H9 (cell line): ENCODE results near the gene PRR35. TPM values are rescaled to one million over a fixed set of nuclear protein-coding genes. Genes with fewer than 3 reads are reported as not detected.

Experiments used
- DNase-seq: peaks from one replicate; pipeline ENCODE4 v3.0.0-alpha.2; 2017
- H2AFZ ChIP-seq: one replicate; pipeline ENCODE4 v1.6.1; 2013; ENCODE audit warnings: mild to moderate bottlenecking, low read length, control low read depth, moderate library complexity
- H2AK5ac ChIP-seq: 2 replicates; pipeline ENCODE4 v1.6.1; 2013; ENCODE audit warnings: low read length, control low read depth, mixed read lengths; ENCODE audit not compliant: insufficient read length
- H2BK120ac ChIP-seq: one replicate; pipeline ENCODE4 v1.6.1; 2013; ENCODE audit warnings: low read depth, mild to moderate bottlenecking, low read length, control low read depth, inconsistent platforms; ENCODE audit not compliant: poor library complexity, severe bottlenecking
- H2BK12ac ChIP-seq: 2 replicates; pipeline ENCODE4 v1.6.1; 2013; ENCODE audit warnings: low read length, control low read depth, mixed read lengths, low read depth; ENCODE audit not compliant: insufficient read length
- H2BK15ac ChIP-seq: 2 replicates; pipeline ENCODE4 v1.6.1; 2013; ENCODE audit warnings: low read depth, low read length, control low read depth
- H2BK20ac ChIP-seq: one replicate; pipeline ENCODE4 v1.6.1; 2013; ENCODE audit warnings: low read depth, mild to moderate bottlenecking, low read length, control low read depth, inconsistent platforms; ENCODE audit not compliant: poor library complexity, severe bottlenecking
- H2BK5ac ChIP-seq: 2 replicates; pipeline ENCODE4 v1.6.1; 2013; ENCODE audit warnings: low read length, control low read depth, mixed read lengths; ENCODE audit not compliant: insufficient read length
- H3K14ac ChIP-seq: 2 replicates; pipeline ENCODE4 v1.6.1; 2013; ENCODE audit warnings: low read length, control low read depth; ENCODE audit not compliant: insufficient read depth
- H3K18ac ChIP-seq: 2 replicates; pipeline ENCODE4 v1.6.1; 2013; ENCODE audit warnings: low read depth, mild to moderate bottlenecking, mixed read lengths, low read length, control low read depth; ENCODE audit not compliant: insufficient read length
- H3K23ac ChIP-seq: 2 replicates; pipeline ENCODE4 v1.6.1; 2013; ENCODE audit warnings: low read length, control low read depth, mixed read lengths, low read depth; ENCODE audit not compliant: insufficient read length
- H3K23me2 ChIP-seq: 2 replicates; pipeline ENCODE4 v1.6.1; 2013; ENCODE audit warnings: low read depth, mild to moderate bottlenecking, mixed read lengths, low read length, control low read depth; ENCODE audit not compliant: insufficient read length, poor library complexity, severe bottlenecking
- H3K27ac ChIP-seq: 2 replicates; pipeline ENCODE4 v1.5.1; 2013; ENCODE audit warnings: low read length, control low read depth, mixed read lengths, low read depth; ENCODE audit not compliant: insufficient read length
- H3K27me3 ChIP-seq: 2 replicates; pipeline ENCODE4 v1.6.1; 2013; ENCODE audit warnings: low read length, control low read depth, inconsistent platforms; ENCODE audit not compliant: insufficient read depth
- H3K4ac ChIP-seq: 2 replicates; pipeline ENCODE4 v1.6.1; 2013; ENCODE audit warnings: low read depth, mild to moderate bottlenecking, control low read depth, inconsistent platforms, low read length, moderate library complexity
- H3K4me1 ChIP-seq: 2 replicates; pipeline ENCODE4 v1.6.1; 2013; ENCODE audit warnings: low read length, control low read depth, inconsistent platforms; ENCODE audit not compliant: insufficient read depth
- H3K4me2 ChIP-seq: 2 replicates; pipeline ENCODE4 v1.6.1; 2013; ENCODE audit warnings: low read length, control low read depth, mixed read lengths; ENCODE audit not compliant: insufficient read length, insufficient read depth
- H3K56ac ChIP-seq: 2 replicates; pipeline ENCODE4 v1.6.1; 2013; ENCODE audit warnings: low read depth, mild to moderate bottlenecking, mixed read lengths, low read length, control low read depth; ENCODE audit not compliant: insufficient read length
- H3K79me1 ChIP-seq: 2 replicates; pipeline ENCODE4 v1.6.1; 2013; ENCODE audit warnings: low read depth, mild to moderate bottlenecking, moderate library complexity, low read length, control low read depth, inconsistent platforms; ENCODE audit not compliant: insufficient read depth, poor library complexity, severe bottlenecking
- H3K79me2 ChIP-seq: 2 replicates; pipeline ENCODE4 v1.6.1; 2013; ENCODE audit warnings: low read length, control low read depth, inconsistent platforms; ENCODE audit not compliant: insufficient read depth
- H3K9ac ChIP-seq: 2 replicates; pipeline ENCODE4 v1.6.1; 2013; ENCODE audit warnings: low read length, control low read depth, mixed read lengths; ENCODE audit not compliant: insufficient read length; ENCODE audit errors: extremely low read depth
- H3K9me3 ChIP-seq: one replicate; pipeline ENCODE4 v1.6.1; 2013; ENCODE audit warnings: low read depth, low read length, inconsistent platforms; ENCODE audit not compliant: control insufficient read depth
- H3T11ph ChIP-seq: one replicate; pipeline ENCODE4 v1.6.1; 2013; ENCODE audit warnings: mild to moderate bottlenecking, low read length, control low read depth, inconsistent platforms
- H4K20me1 ChIP-seq: one replicate; pipeline ENCODE4 v1.6.1; 2013; ENCODE audit not compliant: control insufficient read depth, insufficient read length, insufficient read depth
- H4K5ac ChIP-seq: 2 replicates; pipeline ENCODE4 v1.6.1; 2013; ENCODE audit warnings: low read depth, mild to moderate bottlenecking, mixed read lengths, low read length, control low read depth; ENCODE audit not compliant: insufficient read length
- H4K8ac ChIP-seq: replicated peaks from 2 replicates; pipeline ENCODE4 v1.6.1; 2013; ENCODE audit warnings: low read length, control low read depth, mixed read lengths, low read depth; ENCODE audit not compliant: insufficient read length
- H4K91ac ChIP-seq: 2 replicates; pipeline ENCODE4 v1.6.1; 2013; ENCODE audit warnings: low read depth, mild to moderate bottlenecking, moderate library complexity, mixed read lengths, low read length, control low read depth; ENCODE audit not compliant: insufficient read length
- H3K27ac Mint-ChIP-seq, 3 experiments: 2 replicates in 2 of 3; 3 replicates in 1 of 3; pipeline ENCODE4 v1.8.0; 2020 to 2021; ENCODE audit warnings: mixed read lengths in 3 of 3, mild to moderate bottlenecking in 1 of 3, moderate library complexity in 1 of 3
- H3K27me3 Mint-ChIP-seq: 2 replicates; pipeline ENCODE4 v1.8.0; 2021; ENCODE audit warnings: low read depth, mild to moderate bottlenecking, moderate library complexity, mixed read lengths
- H3K36me3 Mint-ChIP-seq, 3 experiments: 2 replicates in 2 of 3; 3 replicates in 1 of 3; pipeline ENCODE4 v1.8.0; 2020 to 2021; ENCODE audit warnings: low read depth in 3 of 3, mixed read lengths in 3 of 3; ENCODE audit not compliant: insufficient read depth in 1 of 3
- H3K4me1 Mint-ChIP-seq, 2 experiments: 2 replicates each; pipeline ENCODE4 v1.8.0; 2020; ENCODE audit warnings: mixed read lengths in 2 of 2
- H3K4me3 Mint-ChIP-seq, 2 experiments: 2 replicates in 1 of 2; 3 replicates in 1 of 2; pipeline ENCODE4 v1.8.0; 2020 to 2021; ENCODE audit warnings: mild to moderate bottlenecking in 2 of 2, mixed read lengths in 2 of 2, moderate library complexity in 1 of 2
- H3K9me3 Mint-ChIP-seq, 2 experiments: 2 replicates in 1 of 2; 3 replicates in 1 of 2; pipeline ENCODE4 v1.8.0; 2020; ENCODE audit warnings: mild to moderate bottlenecking in 2 of 2, mixed read lengths in 2 of 2, moderate library complexity in 1 of 2
- WGBS: extraction: QIAGEN DNeasy Blood & Tissue Kit; methylation state at CpG from one replicate; pipeline ENCODE4 v1.1.7; 2013; ENCODE audit warnings: missing lambda C conversion rate, low lambda C conversion rate, mixed read lengths; ENCODE audit not compliant: insufficient read length; ENCODE audit errors: extremely low coverage; 5-methylcytosine and 5-hydroxymethylcytosine counted together
- total RNA-seq: library from RNA; stranded (reverse); gene quantifications from 2 replicates; pipeline ENCODE4 v1.2.1, GENCODE V29; 2021
- TF ChIP-seq, protein P1 (sequence below): fragments of 200-600 bp; sonication (generic); conservative IDR thresholded peaks from 3 replicates; pipeline ENCODE4 v1.8.0; 2021; ENCODE audit warnings: antibody characterized with exemption, mild to moderate bottlenecking

PRR35 gene
- total RNA-seq, 1 experiment from 2014 or later: 0.33 TPM

DNA sequence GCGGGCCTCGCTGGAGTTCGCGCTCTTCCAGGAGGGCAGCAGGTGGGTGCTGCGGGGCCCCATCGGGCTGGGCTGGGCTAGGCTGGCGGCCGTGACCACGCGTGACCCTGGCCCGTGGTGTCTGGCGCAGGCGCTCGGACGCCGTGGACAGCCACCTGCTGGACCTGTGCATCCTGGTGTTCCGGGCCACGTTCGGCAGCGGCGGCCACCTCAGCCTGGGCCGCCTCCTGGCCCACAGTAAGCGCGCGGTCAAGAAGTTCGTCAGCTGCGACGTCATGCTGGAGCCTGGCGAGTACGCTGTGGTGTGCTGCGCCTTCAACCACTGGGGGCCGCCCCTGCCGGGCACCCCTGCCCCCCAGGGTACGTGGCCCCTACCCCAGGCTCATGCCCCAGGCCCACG lies 8.0 kb upstream of the PRR35 start:
- no peak overlapping the region for H2AFZ ChIP-seq
- H3K14ac ChIP-seq: no peak overlapping the region
- no peaks in the 10 kb centered on the region for H3K79me2 ChIP-seq
- H3K56ac ChIP-seq: no peak overlapping the region
- H2BK5ac ChIP-seq: no peak overlapping the region
- H3K9ac ChIP-seq: no peak overlapping the region
- no peaks in the 10 kb centered on the region for H3K27me3 ChIP-seq
- Mint-ChIP-seq H3K4me3 (no peak overlapping the region), H3K4me1 (no peaks in the 10 kb centered on the region), H3K36me3 (peaks cover 0 to 8% (median 2%) of the 10 kb centered on the region in 3 experiments; a peak in 2 of 7 replicates), H3K27me3 (no peaks in the 10 kb centered on the region), H3K9me3 (no peaks in the 10 kb centered on the region), H3K27ac (no peak overlapping the region)
- no peak overlapping the region for H4K5ac ChIP-seq
- no peak overlapping the region for H3K18ac ChIP-seq
- TF ChIP-seq, protein P1, sequence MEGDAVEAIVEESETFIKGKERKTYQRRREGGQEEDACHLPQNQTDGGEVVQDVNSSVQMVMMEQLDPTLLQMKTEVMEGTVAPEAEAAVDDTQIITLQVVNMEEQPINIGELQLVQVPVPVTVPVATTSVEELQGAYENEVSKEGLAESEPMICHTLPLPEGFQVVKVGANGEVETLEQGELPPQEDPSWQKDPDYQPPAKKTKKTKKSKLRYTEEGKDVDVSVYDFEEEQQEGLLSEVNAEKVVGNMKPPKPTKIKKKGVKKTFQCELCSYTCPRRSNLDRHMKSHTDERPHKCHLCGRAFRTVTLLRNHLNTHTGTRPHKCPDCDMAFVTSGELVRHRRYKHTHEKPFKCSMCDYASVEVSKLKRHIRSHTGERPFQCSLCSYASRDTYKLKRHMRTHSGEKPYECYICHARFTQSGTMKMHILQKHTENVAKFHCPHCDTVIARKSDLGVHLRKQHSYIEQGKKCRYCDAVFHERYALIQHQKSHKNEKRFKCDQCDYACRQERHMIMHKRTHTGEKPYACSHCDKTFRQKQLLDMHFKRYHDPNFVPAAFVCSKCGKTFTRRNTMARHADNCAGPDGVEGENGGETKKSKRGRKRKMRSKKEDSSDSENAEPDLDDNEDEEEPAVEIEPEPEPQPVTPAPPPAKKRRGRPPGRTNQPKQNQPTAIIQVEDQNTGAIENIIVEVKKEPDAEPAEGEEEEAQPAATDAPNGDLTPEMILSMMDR: no peak
- H3K23me2 ChIP-seq: no peaks in the 10 kb centered on the region
- H3K4me1 ChIP-seq: no peaks in the 10 kb centered on the region
- no peak overlapping the region for H2BK20ac ChIP-seq
- no peaks in the 10 kb centered on the region for H3K79me1 ChIP-seq
- H2BK120ac ChIP-seq: no peak overlapping the region
- H3T11ph ChIP-seq: no peak overlapping the region
- H3K23ac ChIP-seq: no peak overlapping the region
- H4K8ac ChIP-seq: no peak overlapping the region
- no peak overlapping the region for H2BK15ac ChIP-seq
- no peak for DNase-seq
- H4K91ac ChIP-seq: no peak overlapping the region
- H4K20me1 ChIP-seq: no peaks in the 10 kb centered on the region
- no peak overlapping the region for H2BK12ac ChIP-seq
- no peaks in the 10 kb centered on the region for H3K9me3 ChIP-seq
- no CpG with 5 or more reads among the region's 35 CpGs for WGBS
- H3K4me2 ChIP-seq: no peak overlapping the region
- H2AK5ac ChIP-seq: no peak overlapping the region
- H3K4ac ChIP-seq: no peak overlapping the region
- no peak overlapping the region for H3K27ac ChIP-seq
